Muscle of leg (tissue), 11 donors: ENCODE measurements around the gene NCOA6. TPM values are rescaled to one million over a fixed set of nuclear protein-coding genes. Genes with fewer than 3 reads are reported as not detected.
"Not testable (repeated sequence)": the region's sequence is repeated elsewhere in the genome, so short reads cannot be mapped to it uniquely, and the experiment has no call there.

Experiments
- DNase-seq: peaks from one replicate; pipeline ENCODE4 v3.0.0; 2013
- H3K27ac ChIP-seq: one replicate; pipeline ENCODE4 v1.5.1; 2013; ENCODE audit warnings: mild to moderate bottlenecking, low read length, control low read depth
- H3K27me3 ChIP-seq: one replicate; pipeline ENCODE4 v1.6.1; 2013; ENCODE audit warnings: low read length; ENCODE audit not compliant: control insufficient read depth, insufficient read depth
- H3K36me3 ChIP-seq: one replicate; pipeline ENCODE4 v1.6.1; 2013; ENCODE audit warnings: low read length; ENCODE audit not compliant: control insufficient read depth, insufficient read depth
- H3K4me1 ChIP-seq: one replicate; pipeline ENCODE4 v1.6.1; 2013; ENCODE audit warnings: low read length; ENCODE audit not compliant: control insufficient read depth, insufficient read depth
- H3K4me3 ChIP-seq: one replicate; pipeline ENCODE4 v1.5.1; 2013; ENCODE audit warnings: low read length, control low read depth
- H3K9me3 ChIP-seq: replicated peaks from 2 replicates; pipeline ENCODE4 v1.6.1; 2013; ENCODE audit warnings: low read depth, low read length; ENCODE audit not compliant: control insufficient read depth
- WGBS: methylation state at CpG from one replicate; pipeline ENCODE4 v1.1.5; 2013; ENCODE audit warnings: missing lambda C conversion rate; ENCODE audit not compliant: insufficient coverage; 5-methylcytosine and 5-hydroxymethylcytosine counted together
- polyA plus RNA-seq, 8 donors: library from polyadenylated mRNA; unstranded; fragments of 120-200 nt; gene quantifications; one replicate each; pipeline versions ENCODE4 v1.2.1 to v1.2.3, GENCODE V29; 2013; ENCODE audit warnings: inconsistent platforms in 1 of 8, low replicate concordance in 1 of 8; ENCODE audit not compliant: insufficient read length in 8 of 8, insufficient read depth in 1 of 8
- total RNA-seq: library from RNA; stranded (reverse); fragments of 120-200 nt; gene quantifications from one replicate; pipeline ENCODE4 v1.2.4, GENCODE V29; 2013

The NCOA6 gene
- total and polyA plus RNA-seq, 9 donors = 11.3 to 30.0 (median 26.7) TPM

DNA sequence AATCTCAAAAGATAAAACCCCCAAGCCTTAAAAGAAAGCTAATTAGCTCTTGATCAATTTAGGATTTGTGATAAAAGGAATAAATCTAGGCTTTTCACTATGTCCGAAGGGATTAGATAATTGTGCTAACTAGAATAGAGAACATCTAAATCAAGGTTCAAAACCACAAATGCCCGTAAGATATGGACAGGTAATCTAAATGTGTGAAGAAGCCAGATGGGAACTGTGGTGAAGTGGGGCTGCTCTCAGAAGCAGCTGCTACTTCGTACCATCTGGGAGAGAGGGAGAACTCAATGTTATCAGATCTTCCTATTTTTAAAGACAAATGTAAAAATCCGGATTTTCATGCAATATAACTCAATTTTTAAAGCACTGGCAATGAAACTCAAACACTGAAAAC lies 44.2 kb downstream of the NCOA6 start:
- no CpG with 5 or more reads among the region's 4 CpGs for WGBS
- no peak for DNase-seq
- H3K36me3 ChIP-seq = peaks cover 16% of the 10 kb centered on the region
- no peak overlapping the region for H3K4me3 ChIP-seq
- H3K27ac ChIP-seq = no peak overlapping the region
- no peaks in the 10 kb centered on the region for H3K4me1 ChIP-seq
- no peaks in the 10 kb centered on the region for H3K9me3 ChIP-seq
- no peaks in the 10 kb centered on the region for H3K27me3 ChIP-seq

GRCh38 chr20:34780291-34780690 lies 45.2 kb downstream of the NCOA6 start:
- H3K9me3 ChIP-seq, H3K4me3 ChIP-seq, H3K27me3 ChIP-seq, DNase-seq, H3K4me1 ChIP-seq, H3K27ac ChIP-seq: not testable (repeated sequence)
- 100% methylated on average over 2 of the region's 8 CpGs for WGBS
- H3K36me3 ChIP-seq = peaks cover 24% of the 10 kb centered on the region

GRCh38 chr20:34776177-34776576 lies 49.3 kb downstream of the NCOA6 start:
- 83% methylated on average over 5 of the region's 8 CpGs for WGBS

DNA sequence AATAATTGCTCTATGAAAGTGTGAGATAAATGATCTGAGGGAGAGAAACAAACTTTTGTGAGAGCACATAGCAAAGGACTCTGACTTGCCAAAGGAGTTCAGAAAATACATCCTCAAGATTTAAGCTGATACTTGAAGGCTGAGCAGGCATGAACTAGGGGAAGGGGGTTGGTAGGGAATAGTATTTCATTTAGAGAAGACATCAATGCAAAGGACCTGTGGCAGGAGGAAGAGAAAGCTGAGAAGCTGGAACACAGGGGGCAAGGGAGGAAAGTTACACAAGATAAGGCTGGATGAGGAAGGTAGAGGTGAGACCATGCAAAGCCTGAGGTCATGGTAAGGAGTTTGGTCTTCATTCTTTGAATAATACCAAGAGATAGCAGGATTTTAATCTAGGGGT lies 50.6 kb downstream of the NCOA6 start:
- H3K27ac ChIP-seq = no peak overlapping the region
- H3K4me3 ChIP-seq = no peak overlapping the region
- no peak for DNase-seq
- no peaks in the 10 kb centered on the region for H3K4me1 ChIP-seq
- no peaks in the 10 kb centered on the region for H3K27me3 ChIP-seq
- no peaks in the 10 kb centered on the region for H3K9me3 ChIP-seq
- peaks cover 40% of the 10 kb centered on the region for H3K36me3 ChIP-seq

More at GRCh38 chr20:34776177-34776576, 49.3 kb downstream of the NCOA6 start:
- Histone ChIP-seq H3K27me3 (no peaks in the 10 kb centered on the region), H3K4me3 (no peak overlapping the region), H3K9me3 (no peaks in the 10 kb centered on the region), H3K4me1 (no peaks in the 10 kb centered on the region), H3K27ac (no peak overlapping the region), H3K36me3 (peaks cover 44% of the 10 kb centered on the region)
- DNase-seq = no peak

DNA sequence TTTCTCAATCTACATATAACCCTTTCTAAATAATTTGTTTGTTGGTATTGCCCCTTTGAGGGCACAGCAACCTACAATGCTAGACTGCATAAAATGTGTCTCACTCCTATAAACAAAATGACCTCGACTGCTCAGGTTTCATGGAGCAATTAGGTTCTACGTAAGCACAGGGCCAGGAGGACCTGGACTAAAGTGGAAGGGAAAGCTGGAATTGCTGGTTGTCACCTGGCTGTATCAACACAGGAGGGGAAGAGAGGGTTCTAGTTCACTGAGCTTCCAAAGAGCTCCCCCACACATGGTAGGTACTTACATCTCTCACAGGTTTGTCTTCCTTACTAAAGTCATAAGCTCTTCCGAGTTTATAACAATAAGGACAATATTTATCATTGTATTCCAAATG lies 51.0 kb downstream of the NCOA6 start:
- peaks cover 39% of the 10 kb centered on the region for H3K36me3 ChIP-seq
- no CpG with 5 or more reads among the region's 3 CpGs for WGBS
- no peak for DNase-seq
- no peaks in the 10 kb centered on the region for H3K27me3 ChIP-seq
- H3K9me3 ChIP-seq = no peaks in the 10 kb centered on the region
- no peak overlapping the region for H3K4me3 ChIP-seq
- no peaks in the 10 kb centered on the region for H3K4me1 ChIP-seq
- H3K27ac ChIP-seq = no peak overlapping the region

- Histone ChIP-seq H3K9me3 (no peaks in the 10 kb centered on the region), H3K27me3 (no peaks in the 10 kb centered on the region), H3K36me3 (peaks cover 37% of the 10 kb centered on the region), H3K27ac (no peak overlapping the region), H3K4me3 (no peak overlapping the region), H3K4me1 (no peaks in the 10 kb centered on the region)
- no CpG with 5 or more reads among the region's 1 CpG for WGBS
- DNase-seq = no peak
Observed at GRCh38 chr20:34773726-34774125, 51.7 kb downstream of the NCOA6 start.

DNA sequence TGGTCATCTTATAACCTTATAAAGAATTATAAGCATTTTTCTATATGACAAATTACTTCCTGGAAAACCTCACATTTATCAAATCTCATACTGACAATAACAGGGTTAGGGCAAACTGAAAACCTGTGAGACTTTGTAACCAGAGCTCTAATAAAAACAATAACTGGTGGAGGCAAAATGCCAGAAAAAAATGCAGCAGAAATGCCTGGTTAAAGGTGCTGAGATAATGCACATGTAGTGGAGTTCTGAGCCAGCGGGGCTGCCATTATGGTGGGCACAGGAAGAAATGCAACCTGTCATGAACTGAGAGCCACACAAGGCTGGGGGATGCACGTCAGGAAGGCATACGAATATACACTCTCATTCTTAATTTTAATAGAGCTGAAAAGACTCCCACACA lies 53.0 kb downstream of the NCOA6 start:
- no peaks in the 10 kb centered on the region for H3K27me3 ChIP-seq
- no peak for DNase-seq
- H3K4me1 ChIP-seq = no peaks in the 10 kb centered on the region
- H3K9me3 ChIP-seq = no peaks in the 10 kb centered on the region
- no peak overlapping the region for H3K27ac ChIP-seq
- peaks cover 47% of the 10 kb centered on the region for H3K36me3 ChIP-seq
- no CpG with 5 or more reads among the region's 3 CpGs for WGBS
- no peak overlapping the region for H3K4me3 ChIP-seq

- H3K27me3 ChIP-seq = no peaks in the 10 kb centered on the region
- no peak for DNase-seq
- H3K36me3 ChIP-seq = peaks cover 51% of the 10 kb centered on the region
- WGBS = 74% methylated on average over 3 of the region's 3 CpGs
- no peaks in the 10 kb centered on the region for H3K4me1 ChIP-seq
- H3K9me3 ChIP-seq = no peaks in the 10 kb centered on the region
- H3K4me3 ChIP-seq = no peak overlapping the region
- no peak overlapping the region for H3K27ac ChIP-seq
Observed at GRCh38 chr20:34771680-34772081, 53.8 kb downstream of the NCOA6 start.

- no peaks in the 10 kb centered on the region for H3K4me1 ChIP-seq
- WGBS = 83% methylated on average over 1 of the region's 3 CpGs
- no peak for DNase-seq
- peaks cover 51% of the 10 kb centered on the region for H3K36me3 ChIP-seq
- H3K27me3 ChIP-seq = no peaks in the 10 kb centered on the region
- no peak overlapping the region for H3K27ac ChIP-seq
- H3K9me3 ChIP-seq = no peaks in the 10 kb centered on the region
- no peak overlapping the region for H3K4me3 ChIP-seq
Observed at GRCh38 chr20:34768096-34768495, 57.4 kb downstream of the NCOA6 start.

DNA sequence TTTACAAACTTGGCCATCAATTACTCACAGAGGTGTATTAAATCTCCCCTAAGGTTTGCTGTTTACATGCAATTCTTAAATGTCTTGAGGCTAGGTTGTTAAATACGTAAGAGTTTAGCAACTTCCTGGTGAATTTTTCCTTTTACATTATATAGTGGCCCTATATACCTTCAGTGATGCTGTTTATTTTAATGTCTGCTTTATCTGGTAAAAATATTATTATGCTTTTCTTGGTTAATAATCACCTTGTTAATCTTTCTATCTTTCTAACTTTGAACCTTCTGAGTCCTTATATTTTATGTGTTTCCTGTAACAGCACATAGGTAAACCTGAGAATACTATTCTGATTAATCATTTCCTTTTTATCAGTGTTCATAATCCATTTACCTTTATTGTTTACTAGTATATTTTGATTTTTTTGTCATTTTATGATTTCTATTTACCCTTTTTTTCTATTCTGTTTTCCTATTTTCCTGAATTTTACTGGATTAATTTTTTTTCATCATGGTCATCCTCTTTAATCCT lies 63.4 kb downstream of the NCOA6 start:
- Histone ChIP-seq H3K4me1 (no peaks in the 10 kb centered on the region), H3K9me3 (no peaks in the 10 kb centered on the region), H3K36me3 (peaks cover 42% of the 10 kb centered on the region), H3K4me3 (no peak overlapping the region), H3K27me3 (no peaks in the 10 kb centered on the region), H3K27ac (no peak overlapping the region)
- no CpG with 5 or more reads among the region's 1 CpG for WGBS
- no peak for DNase-seq

DNA sequence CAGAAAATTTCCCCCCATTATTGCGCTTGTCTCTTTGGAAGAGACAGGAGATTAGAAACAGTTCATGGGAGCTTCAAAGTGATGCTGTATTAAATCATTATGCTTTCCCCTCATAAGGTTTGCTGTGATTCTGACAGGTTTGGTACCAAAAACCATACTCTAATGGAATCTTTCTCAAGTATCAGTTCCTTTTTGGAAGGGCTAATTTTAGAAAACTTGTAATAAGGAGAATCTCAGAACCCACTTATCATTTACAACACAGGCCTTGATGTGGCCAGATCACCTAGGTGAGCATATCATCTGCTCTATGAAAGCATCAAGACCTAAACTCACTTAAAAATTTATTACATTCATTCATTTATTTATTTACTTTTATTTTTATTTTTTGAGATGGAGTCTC lies 70.1 kb downstream of the NCOA6 start:
- H3K4me1 ChIP-seq = no peaks in the 10 kb centered on the region
- no peak overlapping the region for H3K4me3 ChIP-seq
- H3K36me3 ChIP-seq = peaks cover 34% of the 10 kb centered on the region
- H3K27me3 ChIP-seq = no peaks in the 10 kb centered on the region
- DNase-seq = no peak
- WGBS = no CpG with 5 or more reads among the region's 1 CpG
- H3K9me3 ChIP-seq = no peaks in the 10 kb centered on the region
- H3K27ac ChIP-seq = no peak overlapping the region
